ENCODE measurements around the gene FOXA3. TPM values are rescaled to one million over a fixed set of nuclear protein-coding genes. Genes with fewer than 3 reads are reported as not detected.

The FOXA3 gene
- total RNA-seq, 1 experiment from 2014 or later, result 5.8 TPM

DNA sequence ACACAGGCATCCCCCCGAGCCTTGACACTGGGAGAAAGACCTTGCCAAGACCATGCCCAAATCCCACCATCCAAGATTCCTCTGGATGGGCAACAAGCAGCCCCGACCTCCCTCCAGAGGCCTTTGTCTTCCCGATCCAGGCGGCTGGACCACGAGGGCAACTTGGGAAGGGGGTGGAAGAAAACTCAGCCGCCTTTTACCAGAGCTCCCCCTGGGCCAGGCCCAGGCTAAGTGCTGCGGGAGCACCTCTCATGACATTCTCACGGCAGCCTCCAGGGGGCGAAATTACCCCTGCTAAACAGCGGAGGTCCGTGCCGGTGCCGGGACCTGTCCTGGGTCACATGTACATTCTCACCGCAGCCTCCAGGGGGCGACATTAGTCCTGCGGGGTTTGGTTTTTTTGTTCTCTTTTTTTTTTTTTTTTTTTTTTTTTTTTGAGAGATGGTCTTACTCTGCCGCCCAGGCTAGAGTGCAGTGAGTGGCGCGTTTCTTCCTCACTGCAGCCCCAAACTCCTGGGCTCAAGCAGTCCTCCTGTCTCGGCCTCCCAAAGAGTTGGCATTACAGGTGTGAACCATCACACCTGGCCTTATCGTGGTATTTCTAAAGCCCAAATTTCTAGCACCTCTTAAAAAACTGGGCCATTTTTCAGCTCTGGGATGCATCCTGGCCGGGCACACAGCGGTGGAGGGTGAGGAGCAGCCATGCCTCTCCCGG lies 47.0 kb upstream of the FOXA3 start:
- peaks cover 5 to 13% of the 10 kb centered on the region in 2 experiments; a peak in 3 of 4 replicates for H3K36me3 ChIP-seq (ENCODE audit: control insufficient read depth in 1 of 2, insufficient read depth in 2 of 2, low read length in 2 of 2)
- no peak overlapping the region for H2AFZ ChIP-seq (ENCODE audit: low read depth, low read length, poor library complexity, severe bottlenecking)
- RAD21 ChIA-PET (ENCODE audit: low non-redundant PET in 1 of 2, low total read pairs in 2 of 2, uncharacterized antibody in 2 of 2, unreplicated experiment in 2 of 2), result interaction anchor here (0.6 to 0.7 kb wide), 5 partner anchors 16 to 98 kb away, joined by 3 to 6 read pairs (median 4); partner anchors contain the start of genes FOXA3 (in 1 of the 2) and SIX5 (in 1 of the 2)
- H3K9me2 ChIP-seq (ENCODE audit: insufficient read depth), result no peaks in the 10 kb centered on the region
- no peaks in the 10 kb centered on the region for H3K9me3 ChIP-seq (ENCODE audit: control insufficient read depth in 1 of 2, insufficient read depth in 1 of 2, low read depth in 1 of 2, low read length in 2 of 2)
- intact Hi-C loops (cut with micrococcal nuclease), result loop anchor here (1.0 kb wide), 2 partner anchors 66 to 260 kb away; no protein-coding TSS in a partner anchor
- no TSS peak for BruUV-seq (replicated peaks)
- peak; percentile 93 for ATAC-seq
- H3K27ac ChIP-seq (ENCODE audit: low read depth, low read length), result peak overlapping the region; percentile 50; the same call in 1 of the 2 replicates
- H3K27me3 ChIP-seq (ENCODE audit: insufficient read depth, low read length), result no peaks in the 10 kb centered on the region
- no peaks in the 10 kb centered on the region for H3K79me2 ChIP-seq (ENCODE audit: insufficient read depth, low read length)
- H3K4me2 ChIP-seq (ENCODE audit: low read length), result no peak overlapping the region
- no peaks in the 10 kb centered on the region for H4K20me1 ChIP-seq (ENCODE audit: insufficient read depth)
- POLR2A ChIA-PET, result interaction anchor here (0.6 to 1.0 kb wide), 3 partner anchors 9 to 178 kb away, joined by 3 read pairs; partner anchors contain the start of gene CCDC61
- CTCF ChIA-PET, result interaction anchor here (0.6 to 3.8 kb wide), 29 partner anchors 8 to 261 kb away, joined by 3 to 26 read pairs (median 5); partner anchors contain the start of genes DMPK, DMWD, FOXA3 and IRF2BP1
- H3K9ac ChIP-seq (ENCODE audit: low read length), result no peak overlapping the region
- peak; percentile 90 for DNase-seq (ENCODE audit: low read depth, low spot score)
- peaks cover 3 to 11% of the 10 kb centered on the region in 2 experiments; a peak in 3 of 4 replicates for H3K4me1 ChIP-seq (ENCODE audit: control insufficient read depth in 1 of 2, insufficient read depth in 2 of 2, low read length in 2 of 2)
- H3K4me3 ChIP-seq (replicated peaks in 1 of 2; ENCODE audit: low read depth in 1 of 2, low read length in 2 of 2), result no peak overlapping the region
- TF ChIP-seq EZH2 (IDR thresholded peaks at IDR 0.05) (no peak), ZNF274 (IDR thresholded peaks at IDR 0.05; ENCODE audit: low read depth, low read length) (no peak), SIN3A (IDR thresholded peaks at IDR 0.05; ENCODE audit: low read depth) (no peak), EGR1 (IDR thresholded peaks at IDR 0.05; ENCODE audit: low read depth) (no peak), FOSL1 (IDR thresholded peaks at IDR 0.05; ENCODE audit: low read depth) (no peak), CBX3 (IDR thresholded peaks at IDR 0.05; ENCODE audit: low read depth) (no peak; the same call in 1 of the 2 replicates), ELF1 (IDR thresholded peaks at IDR 0.05; ENCODE audit: borderline replicate concordance, low read depth) (no peak), EZH2phosphoT487 (IDR thresholded peaks at IDR 0.05; ENCODE audit: borderline replicate concordance) (no peak), CEBPB (IDR thresholded peaks at IDR 0.05; ENCODE audit: low read depth) (no peak), POLR2AphosphoS5 (IDR thresholded peaks at IDR 0.05; ENCODE audit: low read depth, low read length) (peak; percentile 57), YY1 (IDR thresholded peaks at IDR 0.05; ENCODE audit: extremely low read depth, insufficient replicate concordance, low read depth, low read length) (peak; percentile 35), POLR2A (IDR thresholded peaks at IDR 0.05; ENCODE audit: borderline replicate concordance, extremely low read depth, insufficient read depth, insufficient read length) (no peak), JUND (IDR thresholded peaks at IDR 0.05) (no peak), TCF7L2 (IDR thresholded peaks at IDR 0.05; ENCODE audit: borderline replicate concordance, extremely low read depth, insufficient read depth, insufficient read length) (no peak)
- TF ChIP-seq, protein P1, sequence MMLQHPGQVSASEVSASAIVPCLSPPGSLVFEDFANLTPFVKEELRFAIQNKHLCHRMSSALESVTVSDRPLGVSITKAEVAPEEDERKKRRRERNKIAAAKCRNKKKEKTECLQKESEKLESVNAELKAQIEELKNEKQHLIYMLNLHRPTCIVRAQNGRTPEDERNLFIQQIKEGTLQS (IDR thresholded peaks at IDR 0.05), result no peak
- TF ChIP-seq, protein P2, sequence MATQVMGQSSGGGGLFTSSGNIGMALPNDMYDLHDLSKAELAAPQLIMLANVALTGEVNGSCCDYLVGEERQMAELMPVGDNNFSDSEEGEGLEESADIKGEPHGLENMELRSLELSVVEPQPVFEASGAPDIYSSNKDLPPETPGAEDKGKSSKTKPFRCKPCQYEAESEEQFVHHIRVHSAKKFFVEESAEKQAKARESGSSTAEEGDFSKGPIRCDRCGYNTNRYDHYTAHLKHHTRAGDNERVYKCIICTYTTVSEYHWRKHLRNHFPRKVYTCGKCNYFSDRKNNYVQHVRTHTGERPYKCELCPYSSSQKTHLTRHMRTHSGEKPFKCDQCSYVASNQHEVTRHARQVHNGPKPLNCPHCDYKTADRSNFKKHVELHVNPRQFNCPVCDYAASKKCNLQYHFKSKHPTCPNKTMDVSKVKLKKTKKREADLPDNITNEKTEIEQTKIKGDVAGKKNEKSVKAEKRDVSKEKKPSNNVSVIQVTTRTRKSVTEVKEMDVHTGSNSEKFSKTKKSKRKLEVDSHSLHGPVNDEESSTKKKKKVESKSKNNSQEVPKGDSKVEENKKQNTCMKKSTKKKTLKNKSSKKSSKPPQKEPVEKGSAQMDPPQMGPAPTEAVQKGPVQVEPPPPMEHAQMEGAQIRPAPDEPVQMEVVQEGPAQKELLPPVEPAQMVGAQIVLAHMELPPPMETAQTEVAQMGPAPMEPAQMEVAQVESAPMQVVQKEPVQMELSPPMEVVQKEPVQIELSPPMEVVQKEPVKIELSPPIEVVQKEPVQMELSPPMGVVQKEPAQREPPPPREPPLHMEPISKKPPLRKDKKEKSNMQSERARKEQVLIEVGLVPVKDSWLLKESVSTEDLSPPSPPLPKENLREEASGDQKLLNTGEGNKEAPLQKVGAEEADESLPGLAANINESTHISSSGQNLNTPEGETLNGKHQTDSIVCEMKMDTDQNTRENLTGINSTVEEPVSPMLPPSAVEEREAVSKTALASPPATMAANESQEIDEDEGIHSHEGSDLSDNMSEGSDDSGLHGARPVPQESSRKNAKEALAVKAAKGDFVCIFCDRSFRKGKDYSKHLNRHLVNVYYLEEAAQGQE (IDR thresholded peaks at IDR 0.05; ENCODE audit: low read depth), result no peak
- TF ChIP-seq, protein P3, sequence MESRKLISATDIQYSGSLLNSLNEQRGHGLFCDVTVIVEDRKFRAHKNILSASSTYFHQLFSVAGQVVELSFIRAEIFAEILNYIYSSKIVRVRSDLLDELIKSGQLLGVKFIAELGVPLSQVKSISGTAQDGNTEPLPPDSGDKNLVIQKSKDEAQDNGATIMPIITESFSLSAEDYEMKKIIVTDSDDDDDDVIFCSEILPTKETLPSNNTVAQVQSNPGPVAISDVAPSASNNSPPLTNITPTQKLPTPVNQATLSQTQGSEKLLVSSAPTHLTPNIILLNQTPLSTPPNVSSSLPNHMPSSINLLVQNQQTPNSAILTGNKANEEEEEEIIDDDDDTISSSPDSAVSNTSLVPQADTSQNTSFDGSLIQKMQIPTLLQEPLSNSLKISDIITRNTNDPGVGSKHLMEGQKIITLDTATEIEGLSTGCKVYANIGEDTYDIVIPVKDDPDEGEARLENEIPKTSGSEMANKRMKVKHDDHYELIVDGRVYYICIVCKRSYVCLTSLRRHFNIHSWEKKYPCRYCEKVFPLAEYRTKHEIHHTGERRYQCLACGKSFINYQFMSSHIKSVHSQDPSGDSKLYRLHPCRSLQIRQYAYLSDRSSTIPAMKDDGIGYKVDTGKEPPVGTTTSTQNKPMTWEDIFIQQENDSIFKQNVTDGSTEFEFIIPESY (IDR thresholded peaks at IDR 0.05; ENCODE audit: extremely low read depth, insufficient replicate concordance, low read length), result no peak
- TF ChIP-seq, protein P4, sequence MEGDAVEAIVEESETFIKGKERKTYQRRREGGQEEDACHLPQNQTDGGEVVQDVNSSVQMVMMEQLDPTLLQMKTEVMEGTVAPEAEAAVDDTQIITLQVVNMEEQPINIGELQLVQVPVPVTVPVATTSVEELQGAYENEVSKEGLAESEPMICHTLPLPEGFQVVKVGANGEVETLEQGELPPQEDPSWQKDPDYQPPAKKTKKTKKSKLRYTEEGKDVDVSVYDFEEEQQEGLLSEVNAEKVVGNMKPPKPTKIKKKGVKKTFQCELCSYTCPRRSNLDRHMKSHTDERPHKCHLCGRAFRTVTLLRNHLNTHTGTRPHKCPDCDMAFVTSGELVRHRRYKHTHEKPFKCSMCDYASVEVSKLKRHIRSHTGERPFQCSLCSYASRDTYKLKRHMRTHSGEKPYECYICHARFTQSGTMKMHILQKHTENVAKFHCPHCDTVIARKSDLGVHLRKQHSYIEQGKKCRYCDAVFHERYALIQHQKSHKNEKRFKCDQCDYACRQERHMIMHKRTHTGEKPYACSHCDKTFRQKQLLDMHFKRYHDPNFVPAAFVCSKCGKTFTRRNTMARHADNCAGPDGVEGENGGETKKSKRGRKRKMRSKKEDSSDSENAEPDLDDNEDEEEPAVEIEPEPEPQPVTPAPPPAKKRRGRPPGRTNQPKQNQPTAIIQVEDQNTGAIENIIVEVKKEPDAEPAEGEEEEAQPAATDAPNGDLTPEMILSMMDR (IDR thresholded peaks at IDR 0.05 in 2 of 3, conservative IDR thresholded peaks at IDR 0.05 in 1 of 3; ENCODE audit: borderline replicate concordance in 1 of 3, insufficient read depth in 1 of 3, low read depth in 2 of 3, low read length in 2 of 3), result peak; percentile 99
